Measurements from ENCODE around the gene CTDNEP1.

- TF ChIP-seq CTCF (optimal IDR thresholded peaks at IDR 0.05 in 1 of 3, IDR thresholded peaks at IDR 0.05 in 1 of 3, conservative IDR thresholded peaks at IDR 0.05 in 1 of 3; ENCODE audit: extremely low read depth in 1 of 3, insufficient read depth in 2 of 3, low read length in 3 of 3) (no peak), EZH2 (IDR thresholded peaks at IDR 0.05; ENCODE audit: low read length) (no peak)
These were observed 1.7 kb downstream of the CTDNEP1 start for GRCh38 chr17:7249830-7250229.

Data from keratinocyte (primary cell).